Limb (tissue), 2 donors: Measurements from ENCODE around the gene WBP2.
"Not testable (repeated sequence)": the region's sequence is repeated elsewhere in the genome, so short reads cannot be mapped to it uniquely, and the experiment has no call there.

Experiments
- DNase-seq, 2 donors: peaks; one replicate each; pipeline ENCODE4 v3.0.0-alpha.2; 2016; ENCODE audit errors: extremely low spot score in 2 of 2

WBP2 gene

DNA sequence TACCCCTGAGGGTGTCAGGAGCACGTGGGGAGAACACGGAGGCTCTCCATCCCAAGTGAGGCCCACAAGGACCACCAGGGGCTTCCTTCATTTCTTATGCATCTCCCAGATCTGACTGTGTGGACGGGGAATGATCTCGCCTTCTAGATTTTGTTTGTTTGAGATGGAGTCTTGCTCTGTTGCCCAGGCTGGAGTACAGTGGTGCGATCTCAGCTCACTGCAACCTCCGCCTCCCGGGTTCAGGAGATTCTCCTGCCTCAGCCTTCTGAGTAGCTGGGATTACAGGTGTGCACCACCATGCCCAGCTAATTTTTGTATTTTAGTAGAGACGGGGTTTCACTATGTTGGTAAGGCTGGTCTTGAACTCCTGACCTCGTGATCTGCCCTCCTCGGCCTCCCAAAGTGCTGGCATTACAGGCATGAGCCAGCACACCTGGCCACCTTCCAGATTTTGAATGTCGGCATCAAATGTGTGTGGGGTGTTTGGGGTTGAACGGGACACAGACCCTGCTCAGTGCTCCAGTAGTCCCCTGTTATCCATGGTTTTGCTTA is 13.7 kb upstream of the WBP2 start:
- not testable (repeated sequence) for DNase-seq

DNA sequence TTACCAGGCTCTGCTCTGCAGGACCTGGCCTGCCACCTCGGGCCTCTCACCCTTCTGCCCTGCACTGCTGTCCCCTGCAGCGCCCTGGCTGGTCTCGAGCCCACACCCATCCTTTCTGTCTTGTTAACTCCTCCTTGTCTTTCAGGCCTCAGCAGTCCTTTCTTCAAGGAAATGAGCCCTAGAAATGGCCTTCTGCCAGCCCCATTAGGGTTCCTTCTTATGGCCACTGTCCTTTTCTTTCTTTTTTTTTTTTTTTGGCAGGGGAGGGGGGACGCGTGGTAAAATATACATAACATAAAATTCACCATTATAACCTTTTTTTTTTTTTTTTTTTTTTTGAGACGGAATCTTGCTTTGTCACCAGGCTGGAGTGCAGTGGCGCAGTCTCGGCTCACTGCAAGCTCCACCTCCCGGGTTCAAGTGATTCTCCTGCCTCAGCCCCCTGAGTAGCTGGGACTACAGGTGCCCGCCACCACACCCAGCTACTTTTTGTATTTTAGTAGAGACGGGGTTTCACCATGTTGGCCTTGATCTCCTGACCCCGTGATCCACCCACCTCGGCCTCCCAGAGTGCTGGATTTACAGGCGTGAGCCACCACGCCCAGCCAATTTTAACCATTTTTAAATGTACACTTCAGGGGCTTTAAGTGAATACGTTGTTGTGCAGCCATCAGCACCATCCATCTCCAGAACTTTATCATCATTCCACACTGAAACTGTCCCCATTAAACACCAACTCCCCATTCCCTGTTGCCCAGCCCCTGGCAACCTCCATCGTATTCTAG is 10.5 kb upstream of the WBP2 start:
- not testable (repeated sequence) for DNase-seq

DNA sequence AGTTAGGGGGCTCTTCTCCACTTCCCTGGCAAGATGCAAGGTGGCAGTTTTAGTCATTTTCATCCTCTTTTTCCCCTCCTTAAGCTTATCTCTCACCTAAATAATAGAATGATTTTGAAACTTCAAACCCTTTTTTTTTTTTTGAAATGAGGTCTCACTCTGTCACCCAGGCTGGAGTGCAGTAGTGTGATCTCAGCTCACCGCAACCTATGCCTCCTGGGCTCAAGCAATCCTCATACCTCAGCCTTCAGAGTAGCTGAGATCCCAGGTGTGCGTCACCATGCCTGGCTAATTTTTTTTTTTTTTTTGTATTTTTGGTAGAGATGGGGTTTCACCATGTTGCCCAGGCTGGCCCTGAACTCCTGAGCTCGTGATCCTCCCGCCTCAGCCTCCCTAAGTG is 9.8 kb upstream of the WBP2 start:
- not testable (repeated sequence) for DNase-seq

GRCh38 chr17:75864448-75864871 is 9.3 kb upstream of the WBP2 start:
- DNase-seq, result peak; percentile 67 to 81

GRCh38 chr17:75861927-75862317 is 6.8 kb upstream of the WBP2 start:
- no peak for DNase-seq

DNA sequence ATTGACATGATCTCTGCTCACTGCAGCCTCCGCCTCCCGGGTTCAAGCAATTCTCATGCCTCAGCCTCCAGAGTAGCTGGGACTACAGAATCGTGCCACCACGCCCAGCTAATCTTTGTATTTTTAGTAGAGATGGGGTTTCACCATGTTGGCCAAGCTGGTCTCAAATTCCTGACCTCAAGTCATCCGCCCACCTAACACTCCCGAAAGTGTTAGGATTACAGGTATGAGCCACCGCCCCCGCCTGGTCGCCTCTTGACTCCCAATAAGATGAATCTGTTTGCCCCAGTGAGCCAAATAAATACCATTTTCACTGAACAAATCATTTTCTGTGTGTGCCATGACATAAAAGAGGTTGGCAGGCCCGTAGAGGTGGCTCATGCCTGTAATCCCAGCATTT is 4.2 kb upstream of the WBP2 start:
- DNase-seq, result not testable (repeated sequence)

DNA sequence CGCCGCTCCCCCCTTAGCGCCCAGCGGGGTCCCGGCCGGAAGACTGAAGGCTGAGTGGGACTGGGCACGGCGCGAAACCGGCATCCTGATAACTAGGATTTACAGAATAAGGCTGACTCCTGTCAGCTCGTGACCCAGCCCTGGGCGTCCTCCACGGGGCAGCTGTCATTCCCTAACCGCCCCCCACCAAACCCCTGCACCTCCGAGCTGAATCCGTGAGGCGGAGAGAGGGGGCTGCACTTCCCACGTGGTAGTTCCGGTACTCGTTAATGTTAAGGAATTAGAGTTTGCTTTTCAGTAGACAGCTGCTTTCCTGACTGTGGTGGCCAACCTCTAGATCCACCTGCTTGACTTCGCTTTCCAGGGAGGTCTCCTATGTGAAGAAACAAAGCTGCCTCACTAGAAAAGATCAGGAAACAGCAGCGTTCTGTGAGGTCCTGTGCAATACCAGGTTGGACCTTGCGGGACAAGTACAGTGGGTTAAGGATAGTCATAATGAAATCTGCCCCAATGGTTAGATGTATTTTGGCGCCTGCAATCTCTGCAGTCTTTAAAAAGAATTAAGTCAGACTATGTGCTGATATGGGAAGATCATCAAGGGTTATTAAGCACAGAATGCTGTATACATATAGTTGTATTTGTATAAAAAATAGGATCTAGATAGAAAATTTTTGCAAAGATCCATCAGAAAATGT is 1.1 kb upstream of the WBP2 start:
- no peak for DNase-seq

- no peak for DNase-seq
These were observed 240 bp downstream of the WBP2 start for GRCh38 chr17:75854881-75855309.

DNA sequence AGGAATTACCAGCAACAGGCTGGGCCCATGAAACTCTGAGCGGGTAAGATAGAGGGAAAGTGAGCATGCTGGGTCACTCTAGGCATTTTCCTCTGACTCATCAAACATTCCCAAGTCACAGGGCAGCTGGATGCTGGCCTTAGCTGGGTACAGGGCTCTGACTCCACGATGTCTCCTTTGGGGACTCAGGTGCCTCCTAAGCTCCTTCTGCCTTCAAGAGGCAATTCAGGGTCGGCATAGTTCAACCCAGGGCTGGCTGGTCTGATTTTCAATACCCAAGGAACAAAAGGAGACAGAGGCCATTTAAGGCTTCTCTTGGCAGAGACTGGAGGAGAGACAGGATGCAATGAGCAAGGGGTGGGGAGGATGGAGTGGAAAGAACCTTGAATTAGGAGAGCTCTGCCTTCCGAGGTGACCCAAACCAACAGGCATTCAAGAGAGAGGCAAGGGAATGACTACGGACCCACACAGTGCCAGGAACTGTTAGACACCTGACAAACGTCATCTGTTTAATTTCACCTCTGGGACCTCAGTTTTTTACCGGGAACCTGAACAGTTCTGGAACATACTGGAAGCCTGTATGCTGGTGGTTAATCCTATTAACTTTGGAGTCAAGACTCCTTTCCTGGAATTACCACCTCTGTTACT is 910 bp downstream of the WBP2 start:
- peak in 1 of 2 donors; percentile 33 for DNase-seq

DNA sequence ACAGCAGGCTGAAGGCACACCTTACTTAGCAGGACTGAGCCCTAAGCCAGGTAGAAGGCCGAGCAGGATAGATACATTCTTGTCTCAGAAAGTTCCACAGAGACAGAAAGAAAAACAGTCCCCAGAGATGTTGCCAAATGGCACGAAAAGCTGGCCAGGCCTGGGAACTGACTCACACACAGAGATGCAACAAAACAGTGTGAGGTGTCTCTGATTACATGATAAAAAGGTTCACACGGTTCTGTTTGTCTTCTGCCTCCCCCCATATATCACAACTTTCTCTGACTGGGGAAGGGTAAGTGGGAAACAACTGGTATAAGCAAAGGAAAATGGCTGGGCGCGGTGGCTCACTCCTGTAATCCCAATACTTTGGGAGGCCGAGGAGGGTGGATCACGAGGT is 1.7 kb downstream of the WBP2 start:
- no peak for DNase-seq

GRCh38 chr17:75851693-75851991 is 3.5 kb downstream of the WBP2 start:
- not testable (repeated sequence) for DNase-seq

DNA sequence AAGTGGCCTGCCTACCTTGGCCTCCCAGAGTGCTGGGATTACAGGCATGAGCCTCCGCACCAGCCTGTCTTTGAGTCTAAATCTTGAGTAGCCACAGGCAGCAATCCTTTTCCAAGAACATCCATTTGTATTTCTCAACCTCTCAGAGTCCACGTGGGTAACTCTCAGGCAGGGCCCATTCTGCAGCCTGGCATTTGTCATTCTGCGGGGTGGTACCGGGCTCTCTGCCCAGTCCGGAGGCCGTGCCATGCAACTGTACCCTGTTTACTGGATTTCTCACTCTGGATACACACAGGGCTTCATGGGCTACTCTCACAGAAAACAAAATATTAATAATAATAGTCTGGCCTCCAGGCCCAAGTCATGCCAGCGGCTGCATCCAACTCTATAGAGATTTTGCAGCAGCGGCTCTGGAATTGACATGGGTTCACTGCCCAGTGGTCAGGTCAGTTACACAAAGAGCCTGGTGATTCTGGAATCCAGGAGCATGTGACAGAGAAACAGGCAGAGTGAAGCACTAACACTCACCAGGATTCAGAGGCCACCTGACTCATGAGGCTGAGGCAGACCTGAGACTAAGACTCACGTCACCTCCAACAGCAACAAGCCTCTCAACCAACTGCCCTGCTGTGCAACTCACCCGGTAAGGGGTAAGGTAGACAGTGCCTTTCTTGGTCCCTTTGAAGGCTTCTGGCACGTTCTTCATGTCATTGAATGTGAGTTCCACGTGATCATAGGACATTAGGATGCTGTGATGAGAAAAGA is 4.0 kb downstream of the WBP2 start:
- no peak for DNase-seq

DNA sequence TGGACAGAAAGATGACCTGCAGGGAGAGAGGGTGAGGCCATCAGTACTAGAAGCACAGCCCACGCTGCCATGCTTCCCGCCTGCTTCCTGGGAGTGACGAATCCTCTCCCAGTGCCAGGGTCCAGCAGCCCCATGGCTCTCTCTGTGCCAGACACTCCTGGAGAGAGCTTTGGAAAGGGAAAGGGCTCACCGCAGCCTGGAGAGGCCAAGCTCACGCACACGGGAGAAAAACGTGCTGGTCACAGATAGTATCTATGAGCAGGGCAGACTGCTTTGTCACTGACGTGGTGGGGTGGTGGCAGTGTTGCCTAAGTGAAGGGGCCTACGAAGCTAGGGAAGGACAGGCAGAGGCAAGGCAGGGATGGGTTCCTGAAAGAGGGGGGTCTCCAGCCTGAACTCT is 5.4 kb downstream of the WBP2 start:
- DNase-seq, result no peak

GRCh38 chr17:75849279-75849646 is 5.9 kb downstream of the WBP2 start:
- no peak for DNase-seq

DNA sequence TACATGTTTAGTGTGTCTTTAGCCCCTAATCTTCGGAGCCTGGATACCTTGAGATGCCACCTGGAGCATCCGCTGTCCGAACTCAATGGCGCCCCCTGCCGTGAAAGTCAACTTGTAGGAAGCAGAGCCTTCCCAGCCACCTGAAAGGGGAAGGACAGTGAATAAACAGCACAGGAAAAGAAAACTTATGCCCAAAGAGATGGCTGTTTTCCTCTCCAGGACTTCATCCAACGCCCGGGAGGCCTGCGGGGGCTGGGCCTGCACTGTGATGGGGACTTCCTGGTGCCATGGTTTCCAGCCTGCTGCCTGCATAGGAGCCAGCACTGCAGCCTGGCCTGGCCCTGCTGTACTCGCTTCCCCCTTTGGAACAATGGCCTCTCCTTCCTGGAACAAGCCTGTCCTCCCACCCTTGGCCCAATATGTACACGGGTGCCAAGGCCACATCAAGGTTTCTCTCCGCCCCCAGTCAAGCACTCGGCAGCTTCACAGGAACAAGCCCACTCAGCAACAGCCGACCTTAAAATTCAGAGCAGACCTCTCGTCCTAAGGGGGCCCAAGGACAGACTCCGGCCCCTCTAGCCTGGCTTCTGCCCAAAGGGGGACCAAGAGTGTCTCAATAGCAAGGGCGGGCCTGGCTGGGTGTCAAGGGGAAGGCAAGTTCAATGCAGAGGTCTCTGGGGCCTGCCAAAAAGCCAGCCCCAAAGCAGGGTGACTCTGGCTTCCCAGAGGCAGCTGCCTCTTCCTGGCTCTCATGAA is 6.4 kb downstream of the WBP2 start:
- DNase-seq, result peak in 1 of 2 donors; percentile 65

DNA sequence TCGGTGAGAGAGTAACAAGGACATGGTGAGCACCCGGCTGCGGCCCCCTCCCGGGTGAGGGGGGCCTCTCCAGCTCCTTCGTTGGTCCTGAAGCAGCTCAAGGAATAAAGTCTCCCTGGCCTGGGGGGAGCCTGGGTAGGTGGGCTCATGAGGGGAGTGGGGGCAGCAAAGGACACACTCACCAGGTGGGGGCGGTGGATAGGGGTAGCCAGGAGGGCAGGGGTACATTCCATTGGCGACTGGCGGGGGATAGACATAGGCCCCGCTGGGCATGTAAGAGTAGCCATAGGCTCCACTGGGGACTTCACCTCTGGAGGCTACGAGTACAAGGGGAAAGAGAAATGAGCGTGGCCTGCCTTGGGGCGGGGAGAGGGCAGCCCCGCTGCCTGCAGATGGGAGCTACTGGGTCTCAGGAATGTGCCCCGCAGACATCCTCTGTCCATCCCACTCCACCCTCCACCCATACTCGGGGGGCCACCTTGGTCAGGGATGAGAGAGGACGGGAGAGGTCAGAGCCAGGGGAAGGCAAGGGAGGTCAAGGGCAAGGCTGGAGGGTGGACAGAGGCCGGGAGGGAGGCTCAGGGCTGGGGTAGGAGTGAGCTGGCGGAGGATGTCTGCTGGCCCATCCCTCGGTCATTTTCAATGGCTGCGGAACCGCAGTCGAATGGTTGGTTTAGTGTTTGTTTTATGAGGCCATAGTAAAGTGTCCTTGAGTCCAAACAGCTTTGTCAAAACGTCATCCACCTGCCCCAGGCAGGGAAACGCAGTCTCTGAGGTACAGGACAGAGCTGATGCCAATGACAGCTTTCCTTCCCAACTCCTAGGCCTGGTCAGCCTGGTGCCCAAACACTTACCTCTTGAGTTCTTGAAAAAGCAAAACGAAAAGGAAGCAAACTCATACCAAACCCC is 7.3 kb downstream of the WBP2 start:
- no peak for DNase-seq

DNA sequence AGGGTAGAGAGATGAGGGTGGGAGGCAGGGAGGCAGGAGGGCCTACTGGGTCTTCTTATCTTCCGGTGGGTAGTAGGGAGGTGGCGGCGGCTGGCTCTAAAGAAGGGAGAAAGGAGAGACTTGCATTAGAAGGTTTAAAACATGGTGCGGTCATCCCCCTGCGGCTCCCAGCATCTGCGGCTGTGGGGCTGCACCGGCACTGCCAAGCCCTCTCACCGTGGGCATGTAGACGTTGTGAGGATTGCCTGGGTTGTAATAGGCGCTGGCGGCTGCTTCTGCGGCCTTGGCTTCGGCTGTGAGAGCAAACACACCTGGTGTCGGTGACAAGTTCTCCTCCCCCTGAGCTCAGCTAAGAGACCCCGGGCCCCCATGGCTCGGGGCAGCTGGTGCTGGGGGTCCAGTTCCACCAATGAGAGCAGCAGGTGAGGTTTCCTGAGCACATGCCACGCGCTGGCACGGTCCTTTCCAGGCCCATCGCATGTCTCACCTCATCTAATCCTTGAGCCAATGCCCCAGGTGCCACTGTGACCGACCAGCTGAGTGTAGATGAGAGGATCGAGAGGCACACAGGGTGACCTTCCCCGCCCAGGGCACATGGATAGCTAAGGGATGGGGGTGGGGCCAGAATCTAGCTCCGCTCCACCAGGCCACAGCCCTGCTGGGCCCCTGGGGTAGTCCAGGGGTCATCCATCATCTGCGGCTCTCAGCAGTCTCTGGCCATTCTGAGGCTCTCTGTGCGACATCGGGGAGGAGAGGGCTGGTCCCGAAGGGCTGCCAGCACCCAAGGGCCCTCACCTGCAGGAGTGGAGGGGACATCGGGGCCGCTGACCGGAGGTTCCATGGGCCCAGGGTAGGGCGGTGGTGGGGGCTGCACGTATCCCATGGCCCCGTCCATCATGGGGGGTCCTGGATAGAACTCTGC is 8.2 kb downstream of the WBP2 start:
- DNase-seq, result no peak

- no peak for DNase-seq
These were observed 9.0 kb downstream of the WBP2 start for GRCh38 chr17:75845933-75846691.
